Skeletal muscle cell (primary cell): ENCODE measurements around the gene CTSW.

Experiments used
- DNase-seq: peaks from one replicate; pipeline ENCODE4 v3.0.0-alpha.2; 2010; ENCODE audit warnings: low read depth
- H3K4me3 ChIP-seq: 2 replicates; pipeline ENCODE4 v1.5.1; 2011; ENCODE audit warnings: low read depth, mild to moderate bottlenecking, control low read depth, low read length, moderate library complexity

CTSW gene

GRCh38 chr11:65917434-65918210 lies 38.0 kb downstream of the CTSW start:
- no peak for DNase-seq
- H3K4me3 ChIP-seq, result peak overlapping the region; percentile 95

GRCh38 chr11:65918211-65919140 lies 38.8 kb downstream of the CTSW start, which contains the start of gene C11orf68:
TSS of gene C11orf68 (minus strand) at chr11:65919062. CDS start at chr11:65919031, 31 bp downstream.
- H3K4me3 ChIP-seq, result peak within 1 kb of the TSS; percentile 95
- no peak for DNase-seq

GRCh38 chr11:65919141-65919572 lies 39.5 kb downstream of the CTSW start, which contains the start of gene DRAP1:
TSS of gene DRAP1 (plus strand) at chr11:65919426. CDS start at chr11:65919502, 76 bp downstream.
- H3K4me3 ChIP-seq, result peak within 1 kb of the TSS; percentile 95
- peak; percentile 96 for DNase-seq

GRCh38 chr11:65919573-65920371 lies 40.1 kb downstream of the CTSW start:
- DNase-seq, result no peak
- H3K4me3 ChIP-seq, result peak overlapping the region; percentile 75

- H3K4me3 ChIP-seq, result peak overlapping the region; percentile 75
- no peak for DNase-seq
Measured at GRCh38 chr11:65920372-65920802, 40.8 kb downstream of the CTSW start.

- H3K4me3 ChIP-seq, result peak overlapping the region; percentile 75
- DNase-seq, result no peak
Measured at GRCh38 chr11:65921033-65921555, 41.5 kb downstream of the CTSW start.

- H3K4me3 ChIP-seq, result no peak overlapping the region
- DNase-seq, result no peak
Measured at GRCh38 chr11:65921876-65922275, 42.2 kb downstream of the CTSW start.

- no peak overlapping the region for H3K4me3 ChIP-seq
- no peak for DNase-seq
Measured at GRCh38 chr11:65922565-65922964, 42.9 kb downstream of the CTSW start.

- no peak for DNase-seq
- H3K4me3 ChIP-seq, result no peak overlapping the region
Measured at GRCh38 chr11:65925397-65925796, 45.8 kb downstream of the CTSW start.

GRCh38 chr11:65927904-65928397 lies 48.3 kb downstream of the CTSW start:
- DNase-seq, result no peak
- no peak overlapping the region for H3K4me3 ChIP-seq

GRCh38 chr11:65928667-65929066 lies 49.0 kb downstream of the CTSW start:
- no peak overlapping the region for H3K4me3 ChIP-seq
- no peak for DNase-seq

- no peak overlapping the region for H3K4me3 ChIP-seq
- DNase-seq, result no peak
Measured at GRCh38 chr11:65931773-65932557, 52.3 kb downstream of the CTSW start.

- no peak for DNase-seq
- H3K4me3 ChIP-seq, result no peak overlapping the region
Measured at GRCh38 chr11:65932558-65932919, 52.9 kb downstream of the CTSW start.
